NB4 (cell line): ENCODE measurements around the gene CCNB2.

ENCODE experiments used
- CTCF ChIP-seq: IDR thresholded peaks from one replicate; pipeline ENCODE4 v1.5.1; 2012; ENCODE audit warnings: low read depth, low read length
- MYC ChIP-seq: IDR thresholded peaks from 2 replicates; pipeline ENCODE4 v1.6.1; 2011; ENCODE audit warnings: low read depth, low read length
- POLR2A ChIP-seq: IDR thresholded peaks from 2 replicates; pipeline ENCODE4 v1.6.1; 2011; ENCODE audit warnings: mild to moderate bottlenecking; ENCODE audit not compliant: insufficient read length; ENCODE audit errors: extremely low read depth

GRCh38 chr15:59131456-59131855 is 26.5 kb downstream of the CCNB2 start:
- no peak for TF ChIP-seq POLR2A
- TF ChIP-seq CTCF, result no peak
- TF ChIP-seq MYC, result no peak
